Upper lobe of left lung (tissue), 6 donors: Measurements from ENCODE around the gene F7. TPM values are rescaled to one million over a fixed set of nuclear protein-coding genes. Genes with fewer than 3 reads are reported as not detected.
"Not testable (repeated sequence)": the region's sequence is repeated elsewhere in the genome, so short reads cannot be mapped to it uniquely, and the experiment has no call there.

ENCODE experiments used
- ATAC-seq, 2 donors: fragments of 200-7000 bp; cut with Tn5 transposase; one replicate each; pipeline ENCODE4 v1.9.1; 2022; ENCODE audit warnings: mild to moderate bottlenecking in 2 of 2, moderate library complexity in 2 of 2; ENCODE audit not compliant: low FRiP score in 2 of 2
- DNase-seq, 2 donors: peaks; one replicate each; pipeline ENCODE4 v3.0.0-alpha.2; 2019 to 2020
- H3K27ac ChIP-seq, 4 donors: fragments of 200-600 bp; sonication (generic); one replicate each; pipeline ENCODE4 v1.5.1; 2016 to 2019
- H3K27me3 ChIP-seq, 4 donors: fragments of 200-600 bp; sonication (generic); one replicate each; pipeline ENCODE4 v1.5.1; 2017 to 2019
- H3K36me3 ChIP-seq, 4 donors: fragments of 200-600 bp; sonication (generic); one replicate each; pipeline ENCODE4 v1.5.1; 2016 to 2019
- H3K4me1 ChIP-seq, 4 donors: fragments of 200-600 bp; sonication (generic); one replicate each; pipeline ENCODE4 v1.5.1; 2018 to 2019
- H3K4me3 ChIP-seq, 4 donors: fragments of 200-600 bp; sonication (generic); one replicate each; pipeline ENCODE4 v1.5.1; 2017 to 2019; ENCODE audit warnings: mild to moderate bottlenecking in 2 of 4, moderate library complexity in 1 of 4
- H3K9me3 ChIP-seq, 4 donors: fragments of 200-600 bp; sonication (generic); one replicate each; pipeline ENCODE4 v1.5.1; 2018 to 2019
- CTCF ChIP-seq, 6 experiments: fragments of 450-650 bp in 4 of 6; fragments of 200-600 bp in 2 of 6; sonication (generic) in 2 of 6; IDR thresholded peaks; one replicate each; pipeline ENCODE4 v1.5.1; 2016 to 2019; ENCODE audit warnings: antibody characterized with exemption in 6 of 6
- EP300 ChIP-seq, 4 donors: sonication (generic); formaldehyde crosslinking; IDR thresholded peaks; one replicate each; pipeline ENCODE4 v1.5.1; 2017; ENCODE audit warnings: antibody characterized with exemption in 4 of 4, control low read depth in 2 of 4
- POLR2A ChIP-seq, 4 donors: fragments of 450-650 bp; IDR thresholded peaks; one replicate each; pipeline ENCODE4 v1.5.1; 2016 to 2017; ENCODE audit warnings: antibody characterized with exemption in 4 of 4, mild to moderate bottlenecking in 2 of 4
- POLR2AphosphoS5 ChIP-seq, 2 donors: sonication (generic); formaldehyde crosslinking; IDR thresholded peaks; one replicate each; pipeline ENCODE4 v1.5.1; 2017; ENCODE audit warnings: antibody characterized with exemption in 2 of 2
- WGBS, 2 donors: methylation state at CpG; one replicate each; pipeline ENCODE4 v1.1.5; 2017 to 2018; 5-methylcytosine and 5-hydroxymethylcytosine counted together
- total RNA-seq, 6 donors: library from RNA; depleted of rRNA in 4 of 6; stranded (reverse); fragments of >200 nt in 4 of 6; gene quantifications; one replicate each; pipeline versions ENCODE4 v1.1.0 to v1.2.1, GENCODE V29; 2016 to 2021
- donor health status: DM: no; HTN: no; CAD: no; lungs with moderate emphysema.
- donor health status: DM: no; HTN: yes; CAD: no; lungs with severe emphysema.

Gene F7
- under 1 TPM in 1 of 6 donors, not detected in 5; 0.20 TPM for total RNA-seq

GRCh38 chr13:113105032-113105920, at the start of gene F7:
TSS of gene F7 (plus strand) at chr13:113105791. CDS start at chr13:113105842, 51 bp downstream.
- ATAC-seq = no peak
- peaks cover 0 to 11% (median 9%) of the 10 kb centered on the region in 4 donors for H3K27me3 ChIP-seq
- DNase-seq = no peak
- no peaks in the 10 kb centered on the region for H3K9me3 ChIP-seq
- TF ChIP-seq POLR2AphosphoS5 (IDR thresholded peaks at IDR 0.05) (no peak), POLR2A (IDR thresholded peaks at IDR 0.05) (no peak), EP300 (IDR thresholded peaks at IDR 0.05) (no peak), CTCF (IDR thresholded peaks at IDR 0.05) (no peak)
- WGBS, 2 donors = 54 to 64% methylated on average over 13 to 17 of the region's 17 CpGs
- H3K27ac ChIP-seq = no peak within 1 kb of the TSS
- H3K4me3 ChIP-seq = no peak within 1 kb of the TSS
- H3K4me1 ChIP-seq = peaks cover 7 to 18% (median 11%) of the 10 kb centered on the region in 4 donors
- no peaks in the 10 kb centered on the region for H3K36me3 ChIP-seq

GRCh38 chr13:113057084-113057483, 48.5 kb upstream of the F7 start:
- DNase-seq (no peak), ATAC-seq (no peak)
- TF ChIP-seq POLR2A (IDR thresholded peaks at IDR 0.05) = no peak
- TF ChIP-seq CTCF (IDR thresholded peaks at IDR 0.05) = no peak
- TF ChIP-seq EP300 (IDR thresholded peaks at IDR 0.05) = no peak
- no peak for TF ChIP-seq POLR2AphosphoS5 (IDR thresholded peaks at IDR 0.05)
- Histone ChIP-seq H3K4me1 (no peaks in the 10 kb centered on the region), H3K27ac (no peak overlapping the region), H3K36me3 (peaks cover 0 to 12% (median 3%) of the 10 kb centered on the region in 4 donors), H3K27me3 (no peaks in the 10 kb centered on the region), H3K4me3 (no peak overlapping the region), H3K9me3 (no peaks in the 10 kb centered on the region)
- 100% methylated on average over 1 of the region's 1 CpG for WGBS, 2 donors

GRCh38 chr13:113057559-113057958, 48.0 kb upstream of the F7 start:
- not testable (repeated sequence) for H3K27ac ChIP-seq, DNase-seq, H3K27me3 ChIP-seq, ATAC-seq, H3K4me1 ChIP-seq, H3K4me3 ChIP-seq, H3K9me3 ChIP-seq
- peaks cover 0 to 12% (median 3%) of the 10 kb centered on the region in 4 donors for H3K36me3 ChIP-seq
- 98 to 100% methylated on average over 2 to 3 of the region's 3 CpGs for WGBS, 2 donors

GRCh38 chr13:113058129-113058987, 47.2 kb upstream of the F7 start:
- no peak overlapping the region for H3K4me3 ChIP-seq
- ATAC-seq (no peak), DNase-seq (peak in 1 of 2 donors; percentile 15)
- H3K36me3 ChIP-seq = peaks cover 0 to 13% (median 6%) of the 10 kb centered on the region in 4 donors
- no peaks in the 10 kb centered on the region for H3K4me1 ChIP-seq
- TF ChIP-seq POLR2A (IDR thresholded peaks at IDR 0.05) = no peak
- no peak for TF ChIP-seq POLR2AphosphoS5 (IDR thresholded peaks at IDR 0.05)
- TF ChIP-seq EP300 (IDR thresholded peaks at IDR 0.05) = no peak
- no peak for TF ChIP-seq CTCF (IDR thresholded peaks at IDR 0.05)
- H3K27ac ChIP-seq = no peak overlapping the region
- H3K9me3 ChIP-seq = no peaks in the 10 kb centered on the region
- H3K27me3 ChIP-seq = no peaks in the 10 kb centered on the region
- WGBS, 2 donors = 91 to 94% methylated on average over 21 of the region's 21 CpGs
